ENCODE measurements around the gene FKBP2. TPM values are rescaled to one million over a fixed set of nuclear protein-coding genes. Genes with fewer than 3 reads are reported as not detected.
A peak's percentile ranks its signal among the peaks of the same experiment; 100 is the strongest.

The FKBP2 gene
- total and polyA plus RNA-seq, 2 of the 13 experiments (the other 11 are each of a cell fraction or from before 2014, with no cell fraction given) = 30.1 to 53.3 TPM

DNA sequence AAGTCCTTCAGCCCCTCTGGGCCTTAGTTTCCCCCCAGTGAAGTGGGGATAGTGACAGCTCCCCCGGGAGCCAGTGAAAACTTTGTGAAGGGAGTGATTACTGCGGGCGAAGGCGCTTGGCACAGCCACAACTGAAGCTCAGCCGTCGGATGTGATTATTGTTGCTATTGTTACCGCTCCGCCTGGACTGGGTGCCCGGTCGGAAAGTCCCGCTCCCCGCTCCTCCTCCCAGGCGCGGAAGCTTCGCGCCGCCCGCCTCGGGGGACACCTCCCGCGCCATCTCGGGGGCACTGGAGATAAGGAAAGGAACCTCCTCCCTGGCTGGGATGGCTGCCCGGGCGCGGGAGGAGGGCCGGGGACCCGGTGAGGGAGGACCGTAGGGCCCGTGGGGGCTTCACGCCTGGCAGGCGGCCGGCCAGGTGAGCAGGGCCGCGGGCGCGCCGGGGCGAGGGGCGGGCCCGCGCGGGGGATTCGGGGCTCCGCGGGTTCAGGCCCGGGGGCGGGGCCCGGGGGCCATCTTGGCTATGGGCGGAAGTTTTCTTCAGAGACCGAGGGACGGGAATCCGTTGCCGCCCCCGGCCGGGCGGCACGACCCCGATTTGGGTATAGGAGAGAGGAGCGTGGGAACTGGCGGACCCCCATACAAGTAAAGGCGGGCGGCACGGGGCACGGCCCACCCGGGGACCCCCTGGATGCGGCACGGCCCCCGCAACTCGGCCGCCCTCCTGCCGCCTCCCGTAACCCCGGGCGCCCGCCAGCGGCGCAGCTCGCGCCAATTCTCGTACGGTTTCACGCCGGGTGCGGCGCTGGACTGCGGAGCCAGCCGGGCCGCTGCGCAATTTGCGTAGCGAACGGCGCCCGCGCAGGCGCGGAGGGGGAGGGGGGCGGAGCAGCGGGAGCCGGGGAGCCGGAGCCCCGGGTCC lies 44.3 kb downstream of the FKBP2 start, which contains the start of gene GPR137 (continued):
- TF ChIP-seq, protein P1, sequence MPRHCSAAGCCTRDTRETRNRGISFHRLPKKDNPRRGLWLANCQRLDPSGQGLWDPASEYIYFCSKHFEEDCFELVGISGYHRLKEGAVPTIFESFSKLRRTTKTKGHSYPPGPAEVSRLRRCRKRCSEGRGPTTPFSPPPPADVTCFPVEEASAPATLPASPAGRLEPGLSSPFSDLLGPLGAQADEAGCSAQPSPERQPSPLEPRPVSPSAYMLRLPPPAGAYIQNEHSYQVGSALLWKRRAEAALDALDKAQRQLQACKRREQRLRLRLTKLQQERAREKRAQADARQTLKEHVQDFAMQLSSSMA (CRISPR knock-in tag; IDR thresholded peaks at IDR 0.05) = no peak
- TF ChIP-seq, protein P2, sequence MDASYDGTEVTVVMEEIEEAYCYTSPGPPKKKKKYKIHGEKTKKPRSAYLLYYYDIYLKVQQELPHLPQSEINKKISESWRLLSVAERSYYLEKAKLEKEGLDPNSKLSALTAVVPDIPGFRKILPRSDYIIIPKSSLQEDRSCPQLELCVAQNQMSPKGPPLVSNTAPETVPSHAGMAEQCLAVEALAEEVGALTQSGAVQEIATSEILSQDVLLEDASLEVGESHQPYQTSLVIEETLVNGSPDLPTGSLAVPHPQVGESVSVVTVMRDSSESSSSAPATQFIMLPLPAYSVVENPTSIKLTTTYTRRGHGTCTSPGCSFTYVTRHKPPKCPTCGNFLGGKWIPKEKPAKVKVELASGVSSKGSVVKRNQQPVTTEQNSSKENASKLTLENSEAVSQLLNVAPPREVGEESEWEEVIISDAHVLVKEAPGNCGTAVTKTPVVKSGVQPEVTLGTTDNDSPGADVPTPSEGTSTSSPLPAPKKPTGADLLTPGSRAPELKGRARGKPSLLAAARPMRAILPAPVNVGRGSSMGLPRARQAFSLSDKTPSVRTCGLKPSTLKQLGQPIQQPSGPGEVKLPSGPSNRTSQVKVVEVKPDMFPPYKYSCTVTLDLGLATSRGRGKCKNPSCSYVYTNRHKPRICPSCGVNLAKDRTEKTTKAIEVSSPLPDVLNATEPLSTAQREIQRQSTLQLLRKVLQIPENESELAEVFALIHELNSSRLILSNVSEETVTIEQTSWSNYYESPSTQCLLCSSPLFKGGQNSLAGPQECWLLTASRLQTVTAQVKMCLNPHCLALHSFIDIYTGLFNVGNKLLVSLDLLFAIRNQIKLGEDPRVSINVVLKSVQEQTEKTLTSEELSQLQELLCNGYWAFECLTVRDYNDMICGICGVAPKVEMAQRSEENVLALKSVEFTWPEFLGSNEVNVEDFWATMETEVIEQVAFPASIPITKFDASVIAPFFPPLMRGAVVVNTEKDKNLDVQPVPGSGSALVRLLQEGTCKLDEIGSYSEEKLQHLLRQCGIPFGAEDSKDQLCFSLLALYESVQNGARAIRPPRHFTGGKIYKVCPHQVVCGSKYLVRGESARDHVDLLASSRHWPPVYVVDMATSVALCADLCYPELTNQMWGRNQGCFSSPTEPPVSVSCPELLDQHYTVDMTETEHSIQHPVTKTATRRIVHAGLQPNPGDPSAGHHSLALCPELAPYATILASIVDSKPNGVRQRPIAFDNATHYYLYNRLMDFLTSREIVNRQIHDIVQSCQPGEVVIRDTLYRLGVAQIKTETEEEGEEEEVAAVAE (CRISPR knock-in tag; IDR thresholded peaks at IDR 0.05; ENCODE audit: borderline replicate concordance) = no peak
- TF ChIP-seq ZNF121 (CRISPR knock-in tag; IDR thresholded peaks at IDR 0.05) (no peak), YEATS2 (CRISPR knock-in tag; IDR thresholded peaks at IDR 0.05; ENCODE audit: borderline replicate concordance) (no peak; the same call in 1 of the 2 replicates), ZMYM2 (CRISPR knock-in tag; IDR thresholded peaks at IDR 0.05) (no peak), ZNF382 (CRISPR knock-in tag; IDR thresholded peaks at IDR 0.05; ENCODE audit: borderline replicate concordance) (no peak), ZFP62 (CRISPR knock-in tag; IDR thresholded peaks at IDR 0.05) (no peak), ZNF326 (CRISPR knock-in tag; IDR thresholded peaks at IDR 0.05; ENCODE audit: borderline replicate concordance) (no peak)
- TF ChIP-seq, protein P3, sequence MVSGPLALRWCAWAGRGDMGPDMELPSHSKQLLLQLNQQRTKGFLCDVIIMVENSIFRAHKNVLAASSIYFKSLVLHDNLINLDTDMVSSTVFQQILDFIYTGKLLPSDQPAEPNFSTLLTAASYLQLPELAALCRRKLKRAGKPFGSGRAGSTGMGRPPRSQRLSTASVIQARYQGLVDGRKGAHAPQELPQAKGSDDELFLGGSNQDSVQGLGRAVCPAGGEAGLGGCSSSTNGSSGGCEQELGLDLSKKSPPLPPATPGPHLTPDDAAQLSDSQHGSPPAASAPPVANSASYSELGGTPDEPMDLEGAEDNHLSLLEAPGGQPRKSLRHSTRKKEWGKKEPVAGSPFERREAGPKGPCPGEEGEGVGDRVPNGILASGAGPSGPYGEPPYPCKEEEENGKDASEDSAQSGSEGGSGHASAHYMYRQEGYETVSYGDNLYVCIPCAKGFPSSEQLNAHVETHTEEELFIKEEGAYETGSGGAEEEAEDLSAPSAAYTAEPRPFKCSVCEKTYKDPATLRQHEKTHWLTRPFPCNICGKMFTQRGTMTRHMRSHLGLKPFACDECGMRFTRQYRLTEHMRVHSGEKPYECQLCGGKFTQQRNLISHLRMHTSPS (CRISPR knock-in tag; IDR thresholded peaks at IDR 0.05; ENCODE audit: low read depth) = no peak
- TF ChIP-seq, protein P4, sequence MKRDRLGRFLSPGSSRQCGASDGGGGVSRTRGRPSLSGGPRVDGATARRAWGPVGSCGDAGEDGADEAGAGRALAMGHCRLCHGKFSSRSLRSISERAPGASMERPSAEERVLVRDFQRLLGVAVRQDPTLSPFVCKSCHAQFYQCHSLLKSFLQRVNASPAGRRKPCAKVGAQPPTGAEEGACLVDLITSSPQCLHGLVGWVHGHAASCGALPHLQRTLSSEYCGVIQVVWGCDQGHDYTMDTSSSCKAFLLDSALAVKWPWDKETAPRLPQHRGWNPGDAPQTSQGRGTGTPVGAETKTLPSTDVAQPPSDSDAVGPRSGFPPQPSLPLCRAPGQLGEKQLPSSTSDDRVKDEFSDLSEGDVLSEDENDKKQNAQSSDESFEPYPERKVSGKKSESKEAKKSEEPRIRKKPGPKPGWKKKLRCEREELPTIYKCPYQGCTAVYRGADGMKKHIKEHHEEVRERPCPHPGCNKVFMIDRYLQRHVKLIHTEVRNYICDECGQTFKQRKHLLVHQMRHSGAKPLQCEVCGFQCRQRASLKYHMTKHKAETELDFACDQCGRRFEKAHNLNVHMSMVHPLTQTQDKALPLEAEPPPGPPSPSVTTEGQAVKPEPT (CRISPR knock-in tag; IDR thresholded peaks at IDR 0.05; ENCODE audit: low read depth) = peak; percentile 55; the same call in 1 of the 2 replicates
- TF ChIP-seq, protein P5, sequence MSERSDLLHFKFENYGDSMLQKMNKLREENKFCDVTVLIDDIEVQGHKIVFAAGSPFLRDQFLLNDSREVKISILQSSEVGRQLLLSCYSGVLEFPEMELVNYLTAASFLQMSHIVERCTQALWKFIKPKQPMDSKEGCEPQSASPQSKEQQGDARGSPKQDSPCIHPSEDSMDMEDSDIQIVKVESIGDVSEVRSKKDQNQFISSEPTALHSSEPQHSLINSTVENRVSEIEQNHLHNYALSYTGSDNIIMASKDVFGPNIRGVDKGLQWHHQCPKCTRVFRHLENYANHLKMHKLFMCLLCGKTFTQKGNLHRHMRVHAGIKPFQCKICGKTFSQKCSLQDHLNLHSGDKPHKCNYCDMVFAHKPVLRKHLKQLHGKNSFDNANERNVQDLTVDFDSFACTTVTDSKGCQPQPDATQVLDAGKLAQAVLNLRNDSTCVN (CRISPR knock-in tag; IDR thresholded peaks at IDR 0.05; ENCODE audit: borderline replicate concordance) = no peak
- TF ChIP-seq, protein P6, sequence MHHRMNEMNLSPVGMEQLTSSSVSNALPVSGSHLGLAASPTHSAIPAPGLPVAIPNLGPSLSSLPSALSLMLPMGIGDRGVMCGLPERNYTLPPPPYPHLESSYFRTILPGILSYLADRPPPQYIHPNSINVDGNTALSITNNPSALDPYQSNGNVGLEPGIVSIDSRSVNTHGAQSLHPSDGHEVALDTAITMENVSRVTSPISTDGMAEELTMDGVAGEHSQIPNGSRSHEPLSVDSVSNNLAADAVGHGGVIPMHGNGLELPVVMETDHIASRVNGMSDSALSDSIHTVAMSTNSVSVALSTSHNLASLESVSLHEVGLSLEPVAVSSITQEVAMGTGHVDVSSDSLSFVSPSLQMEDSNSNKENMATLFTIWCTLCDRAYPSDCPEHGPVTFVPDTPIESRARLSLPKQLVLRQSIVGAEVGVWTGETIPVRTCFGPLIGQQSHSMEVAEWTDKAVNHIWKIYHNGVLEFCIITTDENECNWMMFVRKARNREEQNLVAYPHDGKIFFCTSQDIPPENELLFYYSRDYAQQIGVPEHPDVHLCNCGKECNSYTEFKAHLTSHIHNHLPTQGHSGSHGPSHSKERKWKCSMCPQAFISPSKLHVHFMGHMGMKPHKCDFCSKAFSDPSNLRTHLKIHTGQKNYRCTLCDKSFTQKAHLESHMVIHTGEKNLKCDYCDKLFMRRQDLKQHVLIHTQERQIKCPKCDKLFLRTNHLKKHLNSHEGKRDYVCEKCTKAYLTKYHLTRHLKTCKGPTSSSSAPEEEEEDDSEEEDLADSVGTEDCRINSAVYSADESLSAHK (CRISPR knock-in tag; IDR thresholded peaks at IDR 0.05; ENCODE audit: borderline replicate concordance) = no peak
- TF ChIP-seq, protein P7, sequence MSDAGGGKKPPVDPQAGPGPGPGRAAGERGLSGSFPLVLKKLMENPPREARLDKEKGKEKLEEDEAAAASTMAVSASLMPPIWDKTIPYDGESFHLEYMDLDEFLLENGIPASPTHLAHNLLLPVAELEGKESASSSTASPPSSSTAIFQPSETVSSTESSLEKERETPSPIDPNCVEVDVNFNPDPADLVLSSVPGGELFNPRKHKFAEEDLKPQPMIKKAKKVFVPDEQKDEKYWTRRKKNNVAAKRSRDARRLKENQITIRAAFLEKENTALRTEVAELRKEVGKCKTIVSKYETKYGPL (CRISPR knock-in tag; IDR thresholded peaks at IDR 0.05) = no peak

Data from HepG2 (cell line).